HG02610 (cell line): ENCODE results near the gene MIPOL1.
"Not testable (repeated sequence)": the region's sequence is repeated elsewhere in the genome, so short reads cannot be mapped to it uniquely, and the experiment has no call there.

Source experiments
- ATAC-seq: cut with Tn5 transposase; IDR thresholded peaks from one replicate; pipeline ENCODE4 v1.9.1; 2021; ENCODE audit warnings: mild to moderate bottlenecking, moderate library complexity; ENCODE audit not compliant: unreplicated experiment

Gene MIPOL1, protein sequence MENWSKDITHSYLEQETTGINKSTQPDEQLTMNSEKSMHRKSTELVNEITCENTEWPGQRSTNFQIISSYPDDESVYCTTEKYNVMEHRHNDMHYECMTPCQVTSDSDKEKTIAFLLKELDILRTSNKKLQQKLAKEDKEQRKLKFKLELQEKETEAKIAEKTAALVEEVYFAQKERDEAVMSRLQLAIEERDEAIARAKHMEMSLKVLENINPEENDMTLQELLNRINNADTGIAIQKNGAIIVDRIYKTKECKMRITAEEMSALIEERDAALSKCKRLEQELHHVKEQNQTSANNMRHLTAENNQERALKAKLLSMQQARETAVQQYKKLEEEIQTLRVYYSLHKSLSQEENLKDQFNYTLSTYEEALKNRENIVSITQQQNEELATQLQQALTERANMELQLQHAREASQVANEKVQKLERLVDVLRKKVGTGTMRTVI

DNA sequence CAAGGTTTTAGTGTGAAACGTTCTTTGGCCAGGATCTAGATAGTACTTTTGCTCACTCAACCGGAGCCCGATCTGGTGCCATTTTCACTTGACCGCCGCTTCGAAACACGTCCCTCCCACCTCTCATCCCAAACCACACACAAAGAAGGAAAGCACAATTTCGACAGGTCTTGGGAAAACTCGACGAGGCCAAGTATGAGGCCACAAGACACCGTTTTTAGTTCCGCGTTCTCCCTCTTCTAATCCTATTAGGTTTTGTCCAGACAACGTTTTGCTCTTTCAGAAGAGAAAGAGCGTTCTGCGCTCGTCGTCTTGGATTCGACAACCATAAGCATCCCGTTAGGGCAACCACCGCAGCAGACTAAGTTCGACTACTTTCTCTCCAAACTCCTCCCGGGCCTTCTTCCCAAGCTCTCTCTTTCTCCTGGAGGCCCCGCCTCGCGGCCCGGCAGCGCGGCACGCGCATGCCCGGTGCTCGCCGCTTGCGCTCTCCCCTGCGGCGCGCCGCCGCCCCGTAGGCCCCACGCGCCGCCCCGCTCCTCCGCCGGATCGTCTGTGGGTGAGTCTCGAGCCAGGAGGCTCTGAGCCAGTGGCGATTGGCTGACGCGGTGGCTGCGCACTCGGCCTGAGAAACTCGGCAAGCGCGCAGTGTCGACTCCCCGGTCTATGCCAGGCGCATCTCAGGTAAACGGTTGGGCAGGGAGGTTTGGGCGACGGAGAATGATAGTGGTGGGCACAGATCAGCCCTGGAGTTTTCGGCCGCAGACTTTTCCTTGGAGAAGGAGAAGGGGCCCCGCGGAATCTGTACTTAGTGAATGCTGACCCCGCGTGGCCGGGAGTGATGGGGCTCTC is at the start of gene MIPOL1:
MIPOL1 (plus strand) TSS at position 517 of the 852 bp plus-strand sequence. CDS start 49,952 bp downstream, outside the sequence.
- ATAC-seq: no peak

DNA sequence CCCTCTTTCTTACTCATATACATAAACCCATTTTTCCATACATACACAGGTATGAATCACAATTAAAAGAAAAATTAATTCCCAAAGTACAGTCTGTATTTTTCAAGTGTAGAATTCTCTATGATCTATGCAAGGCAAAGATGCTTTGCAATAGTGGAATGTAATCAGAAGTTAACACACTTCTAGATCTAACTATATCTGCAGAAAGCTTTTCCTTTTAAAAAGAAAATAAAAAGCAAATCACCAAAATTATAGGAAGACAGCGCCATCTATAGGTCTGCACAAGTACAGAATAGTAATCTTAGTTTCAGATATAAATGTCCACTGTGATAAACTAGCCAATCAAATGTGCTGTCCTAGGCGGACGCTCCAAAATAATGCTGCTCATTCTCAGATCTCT is 47.3 kb upstream of the MIPOL1 start:
- ATAC-seq: no peak

DNA sequence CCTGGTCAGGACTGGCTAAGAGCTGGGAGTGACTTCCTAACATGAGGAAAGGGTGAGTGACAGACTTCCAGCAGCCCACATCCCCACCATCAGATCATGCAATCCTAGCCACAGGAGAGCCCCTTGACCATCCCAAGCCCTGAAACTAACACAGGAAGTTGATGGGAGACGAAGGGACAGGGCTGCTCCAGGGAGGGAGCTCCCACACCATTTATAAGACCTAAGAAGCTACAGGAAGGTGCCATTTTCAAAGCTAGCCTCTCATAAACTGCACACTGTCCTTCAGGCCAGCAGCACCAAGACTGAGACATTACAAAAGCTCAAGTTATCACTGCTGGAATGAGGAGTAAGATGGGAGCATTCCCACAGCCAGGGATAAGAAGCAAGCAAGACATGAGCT is 44.7 kb upstream of the MIPOL1 start:
- no peak for ATAC-seq

DNA sequence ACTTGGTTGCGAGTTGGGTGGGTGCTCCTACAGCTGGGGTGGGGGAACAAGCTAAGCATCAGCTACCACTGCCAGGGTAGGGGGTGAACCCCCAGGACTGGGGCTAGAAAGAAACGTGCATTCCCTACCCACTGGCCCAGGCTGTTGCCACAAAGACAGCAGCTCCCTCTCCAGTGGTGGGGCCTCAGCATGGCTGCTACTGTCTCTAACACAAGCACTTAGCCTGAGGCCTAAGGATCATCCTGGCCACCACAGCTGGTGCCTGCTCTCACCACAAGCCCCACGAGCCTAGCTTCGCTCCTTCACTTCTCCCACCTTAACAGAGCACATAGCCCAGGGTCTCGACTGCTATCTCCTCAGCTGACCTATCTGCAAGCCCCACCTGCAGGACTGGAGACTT is 44.3 kb upstream of the MIPOL1 start:
- ATAC-seq: no peak

DNA sequence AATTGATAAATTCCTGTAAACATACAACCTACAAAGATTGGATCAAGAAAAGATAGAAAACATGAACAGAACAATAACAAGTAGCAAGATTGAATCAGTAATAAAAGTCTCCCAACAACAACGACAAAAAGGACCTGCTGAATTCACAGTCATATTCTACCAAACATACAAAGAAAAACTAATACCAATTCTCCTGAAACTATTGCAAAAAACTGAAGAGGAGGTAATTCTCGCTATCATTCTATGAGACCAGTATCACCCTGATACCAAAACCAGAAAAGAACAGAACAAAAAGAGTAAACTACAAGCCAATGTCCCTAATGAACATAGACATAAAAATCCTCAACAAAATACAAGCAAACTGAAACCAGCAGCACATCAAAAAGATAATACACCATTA is 39.8 kb upstream of the MIPOL1 start:
- ATAC-seq: no peak

DNA sequence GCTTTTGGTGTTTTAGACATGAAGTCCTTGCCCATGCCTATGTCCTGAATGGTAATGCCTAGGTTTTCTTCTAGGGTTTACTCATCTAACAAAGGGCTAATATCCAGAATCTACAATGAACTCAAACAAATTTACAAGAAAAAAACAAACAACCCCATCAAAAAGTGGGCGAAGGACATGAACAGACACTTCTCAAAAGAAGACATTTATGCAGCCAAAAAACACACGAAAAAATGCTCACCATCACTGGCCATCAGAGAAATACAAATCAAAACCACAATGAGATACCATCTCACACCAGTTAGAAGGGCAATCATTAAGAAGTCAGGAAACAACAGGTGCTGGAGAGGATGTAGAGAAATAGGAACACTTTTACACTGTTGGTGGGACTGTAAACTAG is 35.4 kb upstream of the MIPOL1 start:
- not testable (repeated sequence) for ATAC-seq

DNA sequence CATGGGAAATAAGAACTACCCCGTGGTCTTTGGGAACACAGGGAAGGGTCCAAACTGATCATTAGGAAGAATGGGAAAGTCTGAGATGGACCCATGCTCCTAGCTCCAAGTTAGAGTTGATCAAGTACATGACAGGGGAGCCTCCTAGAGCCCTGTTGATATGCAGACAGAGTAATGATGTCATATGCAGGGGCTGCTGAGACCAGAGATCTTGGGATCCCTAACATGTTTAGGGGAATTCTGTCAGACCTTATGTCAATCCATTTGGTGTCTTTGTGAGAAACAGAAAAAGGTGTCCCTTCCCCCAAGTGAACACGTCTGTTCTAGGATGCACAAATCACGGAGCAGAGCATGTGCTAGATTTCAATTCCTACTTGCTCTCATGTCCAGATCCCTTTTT is 31.9 kb upstream of the MIPOL1 start:
- ATAC-seq: no peak

DNA sequence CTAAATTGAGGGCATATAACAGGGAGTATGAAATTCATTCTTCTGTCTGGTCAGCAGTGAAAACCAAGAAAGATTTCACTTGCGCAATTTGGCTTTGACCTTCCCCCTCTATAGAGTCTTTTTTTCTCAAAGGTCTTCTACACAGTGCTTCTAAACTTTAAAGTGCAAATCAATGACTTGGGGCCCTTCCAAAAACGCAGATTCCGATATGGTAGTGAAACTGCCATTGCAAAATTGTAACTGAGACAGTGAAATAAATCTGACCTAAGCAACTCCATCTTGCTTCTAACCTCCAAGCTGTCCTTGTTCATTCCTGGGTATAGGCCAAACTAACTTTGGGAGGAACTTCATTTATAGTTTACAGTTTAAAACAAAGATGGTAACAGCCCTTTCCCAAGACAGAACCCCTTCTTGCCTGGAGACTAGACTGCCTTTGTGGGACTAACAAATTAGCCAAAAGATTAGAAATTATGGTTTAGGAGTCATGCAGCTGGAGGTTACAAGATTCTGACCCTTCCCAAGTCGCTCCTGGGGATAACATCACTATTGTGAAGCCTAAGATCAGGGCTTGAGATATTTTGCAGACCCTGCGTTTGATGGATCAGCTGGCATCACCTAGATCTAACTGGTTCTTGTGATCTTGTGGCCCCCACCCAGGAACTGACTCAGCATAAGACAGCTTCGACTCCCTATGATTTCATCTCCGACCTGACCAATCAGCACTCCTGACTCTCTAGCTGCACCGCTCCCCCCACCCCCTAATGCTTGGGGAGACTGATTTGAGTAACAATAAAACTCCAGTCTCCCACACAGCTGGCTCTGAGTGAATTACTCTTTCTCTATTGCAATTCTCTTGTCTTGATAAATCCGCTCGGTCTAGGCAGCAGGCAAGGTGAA is 30.3 kb upstream of the MIPOL1 start:
- ATAC-seq: no peak

DNA sequence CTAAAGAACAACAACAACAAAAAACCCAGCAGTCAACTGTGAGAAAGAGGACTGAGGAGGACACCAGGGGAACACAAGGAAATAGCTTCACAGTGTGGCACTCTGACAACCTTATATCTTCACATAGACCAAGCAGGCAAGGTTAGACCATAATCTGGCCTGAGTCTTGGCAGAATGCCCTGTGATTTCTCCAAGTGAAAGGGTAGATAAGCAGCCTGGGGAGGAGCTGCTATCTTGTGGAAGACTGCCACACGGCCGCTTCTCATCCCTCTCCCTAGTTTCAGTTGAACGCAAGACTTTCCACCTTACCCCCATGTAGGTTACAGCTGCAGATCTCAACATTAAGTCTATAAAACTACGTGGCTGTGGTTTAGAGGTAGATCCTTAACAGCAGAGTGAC is 29.0 kb upstream of the MIPOL1 start:
- ATAC-seq: no peak

DNA sequence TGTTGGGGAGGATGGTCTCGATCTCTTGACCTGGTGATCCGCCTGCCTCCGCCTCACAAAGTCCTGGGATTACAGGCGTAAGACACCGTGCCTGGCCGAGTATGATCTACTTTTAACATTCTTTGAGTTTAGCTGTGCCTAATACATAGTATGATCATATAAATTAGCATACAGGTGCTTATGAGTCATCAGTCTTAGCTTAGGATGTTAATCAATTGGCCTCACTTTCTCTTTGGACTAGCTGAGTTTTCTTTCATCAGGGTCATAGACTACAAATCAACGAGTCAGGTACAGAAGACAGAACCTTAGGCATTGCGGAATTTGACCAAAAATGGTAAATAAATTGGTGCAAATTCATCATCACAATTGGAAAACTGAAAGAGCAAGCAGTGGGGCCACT is 27.5 kb upstream of the MIPOL1 start:
- no peak for ATAC-seq

DNA sequence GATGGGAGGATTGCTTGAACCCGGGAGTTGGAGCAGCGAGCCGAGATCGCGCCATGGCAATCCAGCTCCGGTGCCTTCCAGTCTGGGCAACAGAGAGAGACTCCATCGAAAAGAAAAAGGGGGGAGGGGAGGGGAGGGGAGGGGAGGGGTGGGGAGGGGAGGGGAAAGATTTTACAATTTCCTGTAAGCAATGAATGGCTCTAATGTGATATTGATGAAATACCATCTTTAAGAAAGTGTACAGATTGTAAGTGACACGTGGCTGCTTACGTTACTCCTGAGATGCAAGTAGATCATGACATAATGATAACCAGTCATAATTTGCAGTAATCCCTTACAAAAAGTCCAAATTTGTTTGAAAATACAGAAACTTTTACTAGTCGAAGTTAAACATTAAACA is 26.7 kb upstream of the MIPOL1 start:
- no peak for ATAC-seq

DNA sequence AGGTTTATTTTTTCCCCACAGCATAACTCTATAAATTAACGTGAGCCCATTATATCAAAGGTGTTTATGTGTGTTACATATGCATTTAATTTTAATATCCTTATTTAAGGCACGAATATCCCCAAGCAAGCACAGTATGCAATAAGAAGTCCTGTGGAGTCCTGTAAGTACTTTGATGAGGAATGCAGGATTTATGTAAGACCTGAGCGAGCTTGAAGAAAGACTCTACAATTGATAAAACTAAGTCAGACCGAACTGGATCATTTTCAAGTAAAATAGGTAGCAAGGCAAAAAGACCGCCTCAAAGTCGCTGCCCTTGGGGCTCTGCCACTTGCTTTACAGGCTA is 26.1 kb upstream of the MIPOL1 start:
- ATAC-seq: no peak

DNA sequence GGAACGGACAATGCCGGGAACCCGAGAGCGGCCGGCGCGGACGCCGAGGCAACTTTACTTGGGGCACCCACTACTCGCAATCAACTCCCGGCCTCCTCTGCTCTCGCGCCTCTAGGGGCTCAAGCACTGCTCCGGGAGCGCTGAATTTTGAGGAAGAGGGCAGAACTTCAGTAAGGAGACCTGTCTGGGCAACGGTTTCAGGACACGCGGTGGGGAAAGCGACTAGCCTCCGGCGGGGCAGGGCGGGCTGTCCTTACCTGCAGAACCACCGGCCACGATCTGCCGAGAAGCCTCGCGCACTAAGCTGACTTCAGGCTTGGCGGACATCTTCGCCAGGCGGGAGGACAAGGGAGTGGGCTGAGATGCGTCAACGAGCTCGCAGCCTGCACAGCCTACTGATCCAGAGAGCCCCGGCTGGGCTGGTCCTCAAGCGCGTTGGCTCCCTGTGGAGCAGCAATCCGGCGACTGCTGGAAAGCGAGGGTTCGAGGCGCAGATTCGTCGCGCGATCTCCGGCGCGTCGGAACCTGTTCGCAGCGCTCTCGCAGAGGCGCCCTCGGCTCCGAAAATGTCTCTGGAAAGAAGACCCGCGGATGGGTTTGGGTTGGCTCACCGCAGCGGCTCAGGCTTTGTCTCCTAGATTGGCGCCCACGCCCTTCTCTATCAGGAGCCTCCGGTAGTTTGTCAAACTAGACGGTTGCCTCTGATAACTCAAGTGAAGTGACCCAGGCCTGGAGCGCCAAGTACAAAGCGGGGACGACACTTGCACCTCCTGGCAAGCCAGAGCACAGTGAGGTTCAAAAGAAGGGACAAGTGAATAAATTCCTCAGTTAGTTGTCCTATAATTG is 25.5 kb upstream of the MIPOL1 start, which contains the start of gene SLC25A21:
SLC25A21 (minus strand) TSS at position 583 of the 846 bp plus-strand sequence.
- no peak for ATAC-seq

DNA sequence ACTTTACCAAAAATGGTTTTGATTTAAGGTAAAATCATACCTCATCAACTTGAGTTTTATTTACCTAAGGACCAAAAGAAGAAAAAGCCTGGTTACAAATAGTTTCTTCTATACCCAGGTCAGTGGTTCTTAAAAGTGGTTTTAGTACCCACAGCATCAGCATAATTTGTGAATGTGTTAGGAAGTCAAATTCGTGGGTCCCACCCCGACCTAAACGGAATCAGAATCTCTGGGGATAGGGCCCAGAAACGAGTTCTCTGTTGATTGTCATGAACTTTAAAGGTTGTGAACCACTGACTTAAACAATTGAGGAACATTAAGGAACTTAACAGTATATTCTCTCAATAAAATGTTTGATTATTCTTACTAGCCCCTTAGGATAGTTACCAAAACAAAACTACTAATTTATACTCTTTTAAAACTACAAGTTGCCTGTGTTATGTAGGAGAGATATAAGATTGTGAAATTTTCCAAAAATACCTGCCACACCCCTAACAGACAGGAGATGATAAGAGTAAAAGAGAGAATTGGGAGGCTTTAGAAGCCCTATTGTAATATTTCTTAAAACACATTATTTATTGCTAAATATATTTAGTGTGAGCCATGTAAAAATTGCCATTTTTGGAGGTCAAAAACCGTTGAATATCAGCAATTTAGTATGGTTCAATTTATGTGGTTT is 24.7 kb upstream of the MIPOL1 start:
- no peak for ATAC-seq

DNA sequence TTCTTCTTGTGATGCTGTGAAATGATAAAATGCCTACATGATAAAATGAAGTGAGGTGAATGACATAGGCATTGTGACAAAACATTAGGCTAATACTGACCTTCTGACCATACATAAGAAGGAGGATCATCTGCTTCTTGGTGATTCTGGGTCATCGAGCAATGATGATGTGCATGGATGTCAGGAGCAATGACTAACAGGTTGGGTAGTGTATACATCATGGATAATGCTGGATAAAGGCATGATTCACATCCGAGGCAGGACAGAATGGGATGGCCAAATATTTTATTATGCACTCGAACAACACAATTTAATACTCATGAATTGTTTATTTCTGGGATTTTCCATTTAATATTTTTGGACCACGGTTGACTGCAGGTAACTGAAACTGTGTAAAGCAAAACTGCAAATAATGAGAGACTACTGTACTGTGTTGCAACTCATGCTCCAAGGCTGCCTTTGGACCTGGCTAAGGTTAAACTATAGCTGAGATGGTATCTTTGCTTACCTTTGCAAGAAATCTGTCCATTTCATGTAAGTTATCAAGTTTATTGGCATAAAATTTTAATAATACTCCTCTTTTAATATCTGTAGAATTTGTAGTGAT is 17.7 kb upstream of the MIPOL1 start:
- ATAC-seq: no peak

DNA sequence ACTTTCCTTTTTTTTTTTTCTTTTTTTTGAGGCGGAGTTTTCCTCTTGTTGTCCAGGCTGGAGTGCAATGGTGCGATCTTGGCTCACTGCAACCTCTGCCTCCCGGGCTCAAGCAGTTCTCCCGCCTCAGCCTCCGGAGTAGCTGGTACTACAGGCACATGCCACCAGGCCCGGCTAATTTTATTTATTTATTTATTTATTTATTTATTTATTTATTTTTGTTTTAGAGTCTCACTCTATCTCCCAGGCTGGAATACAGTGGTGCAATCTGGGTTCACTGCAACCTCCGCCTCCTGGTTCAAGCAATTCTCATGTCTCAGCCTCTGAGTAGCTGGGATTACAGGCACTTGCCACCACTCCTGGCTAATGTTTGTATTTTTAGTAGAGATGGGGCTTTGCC is 16.9 kb upstream of the MIPOL1 start:
- ATAC-seq: not testable (repeated sequence)

DNA sequence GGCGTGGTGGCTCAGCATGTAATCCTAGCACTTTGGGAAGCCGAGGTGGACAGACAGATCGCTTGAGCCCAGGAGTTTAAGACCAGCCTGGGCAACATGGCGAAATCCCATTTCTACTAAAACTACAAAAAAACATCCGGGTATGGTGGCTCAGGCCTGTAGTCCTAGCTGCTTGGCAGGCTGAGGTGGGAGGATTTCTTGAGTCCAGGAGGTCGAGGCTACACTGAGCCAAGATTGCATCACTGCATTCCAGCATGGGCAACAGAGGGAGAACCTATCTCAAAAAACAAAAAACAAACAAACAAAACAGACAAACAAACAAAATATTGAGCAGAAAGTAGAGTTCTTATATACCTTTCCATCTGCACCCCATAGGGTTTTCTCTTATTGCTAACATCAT is 16.3 kb upstream of the MIPOL1 start:
- no peak for ATAC-seq

DNA sequence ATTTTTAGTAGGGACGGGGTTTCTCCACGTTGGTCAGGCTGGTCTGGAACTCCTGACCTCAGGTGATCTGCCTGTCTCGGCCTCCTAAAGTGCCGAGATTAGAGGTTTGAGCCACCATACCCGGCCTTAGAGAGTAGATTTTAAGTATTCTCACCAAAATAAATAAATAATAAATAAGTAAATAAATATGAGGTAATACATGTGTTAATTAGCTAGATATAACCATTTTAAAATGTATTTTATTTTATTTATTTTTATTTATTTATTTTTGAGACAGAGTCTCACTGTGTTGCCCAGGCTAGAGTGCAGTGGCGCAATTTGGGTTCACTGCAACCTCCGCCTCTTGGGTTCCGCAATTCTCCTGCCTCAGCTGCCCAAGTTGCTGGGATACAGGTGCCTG is 13.2 kb upstream of the MIPOL1 start:
- ATAC-seq: not testable (repeated sequence)

DNA sequence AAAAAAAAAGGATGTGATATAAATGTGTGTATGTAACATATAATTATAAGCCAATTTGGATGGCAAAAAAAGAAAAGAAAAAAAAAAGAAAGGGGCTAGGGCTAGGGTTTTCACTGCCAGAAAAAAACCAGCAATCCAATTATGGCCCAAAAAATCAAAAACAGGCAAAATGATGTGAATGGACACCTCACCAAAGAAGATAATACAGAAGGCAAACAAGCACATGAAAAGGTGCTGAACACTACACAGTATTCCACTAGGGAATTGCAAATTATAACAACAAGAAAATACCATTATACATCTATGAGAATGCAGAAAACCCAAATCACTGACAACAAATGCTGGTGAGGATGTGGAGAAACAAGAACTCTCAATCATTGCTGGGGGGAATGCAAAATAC is 12.1 kb upstream of the MIPOL1 start:
- no peak for ATAC-seq
